Esophagus squamous epithelium (tissue), 5 donors: Measurements from ENCODE around the gene TMEM121. TPM values are rescaled to one million over a fixed set of nuclear protein-coding genes. Genes with fewer than 3 reads are reported as not detected.
"Not testable (repeated sequence)": the region's sequence is repeated elsewhere in the genome, so short reads cannot be mapped to it uniquely, and the experiment has no call there.

Experiments used
- DNase-seq: peaks from one replicate; lab custom pipeline; 2025; lab: John Stamatoyannopoulos, UW
- H3K27ac ChIP-seq, 4 donors: fragments of 200-600 bp; sonication (generic); one replicate each; pipeline ENCODE4 v1.5.1; 2016 to 2019; ENCODE audit warnings: mild to moderate bottlenecking in 1 of 4
- H3K27me3 ChIP-seq, 4 donors: fragments of 200-600 bp; sonication (generic); 1 replicate in 3 of 4; 2 replicates in 1 of 4; pipeline versions ENCODE4 v1.5.1 to v1.6.0; 2017 to 2021; ENCODE audit warnings: antibody characterized with exemption in 1 of 4
- H3K36me3 ChIP-seq, 3 donors: fragments of 200-600 bp; sonication (generic); one replicate each; pipeline ENCODE4 v1.5.1; 2016 to 2019
- H3K4me1 ChIP-seq, 3 donors: fragments of 200-600 bp; sonication (generic); one replicate each; pipeline ENCODE4 v1.5.1; 2017 to 2019
- H3K4me3 ChIP-seq, 4 donors: fragments of 200-600 bp; sonication (generic); 1 replicate in 3 of 4; 2 replicates in 1 of 4; pipeline ENCODE4 v1.5.1; 2016 to 2019; ENCODE audit warnings: mild to moderate bottlenecking in 2 of 4, moderate library complexity in 1 of 4
- H3K9me3 ChIP-seq, 3 donors: fragments of 200-600 bp; sonication (generic); one replicate each; pipeline ENCODE4 v1.5.1; 2016 to 2019
- POLR2A ChIP-seq, 4 donors: fragments of 450-650 bp; IDR thresholded peaks; one replicate each; pipeline ENCODE4 v1.6.1; 2017; ENCODE audit warnings: antibody characterized with exemption in 4 of 4, mild to moderate bottlenecking in 4 of 4, moderate library complexity in 3 of 4
- WGBS, 2 donors: methylation state at CpG; one replicate each; pipeline ENCODE4 v1.1.5; 2018; 5-methylcytosine and 5-hydroxymethylcytosine counted together
- intact Hi-C: fragments of 100-400 bp; cut with DNase I; formaldehyde crosslinking; loops from one replicate; pipeline ENCODE4 v1.15.0; 2022
- total RNA-seq, 4 donors: library from RNA; depleted of rRNA; stranded (reverse); fragments of >200 nt; gene quantifications; one replicate each; pipeline ENCODE4 v1.1.0, GENCODE V29; 2016
- TF ChIP-seq, protein P1 (sequence below), 6 experiments: fragments of 450-650 bp in 4 of 6; fragments of 200-600 bp in 2 of 6; sonication (generic) in 2 of 6; IDR thresholded peaks; one replicate each; pipeline ENCODE4 v1.5.1; 2016 to 2019; ENCODE audit warnings: antibody characterized with exemption in 6 of 6, mild to moderate bottlenecking in 4 of 6, moderate library complexity in 4 of 6
- donor health status: DM: yes; HTN: yes; CAD: no.

The TMEM121 gene
- total RNA-seq, 4 donors from 2014 or later: 0.61 to 2.1 (median 1.6) TPM

DNA sequence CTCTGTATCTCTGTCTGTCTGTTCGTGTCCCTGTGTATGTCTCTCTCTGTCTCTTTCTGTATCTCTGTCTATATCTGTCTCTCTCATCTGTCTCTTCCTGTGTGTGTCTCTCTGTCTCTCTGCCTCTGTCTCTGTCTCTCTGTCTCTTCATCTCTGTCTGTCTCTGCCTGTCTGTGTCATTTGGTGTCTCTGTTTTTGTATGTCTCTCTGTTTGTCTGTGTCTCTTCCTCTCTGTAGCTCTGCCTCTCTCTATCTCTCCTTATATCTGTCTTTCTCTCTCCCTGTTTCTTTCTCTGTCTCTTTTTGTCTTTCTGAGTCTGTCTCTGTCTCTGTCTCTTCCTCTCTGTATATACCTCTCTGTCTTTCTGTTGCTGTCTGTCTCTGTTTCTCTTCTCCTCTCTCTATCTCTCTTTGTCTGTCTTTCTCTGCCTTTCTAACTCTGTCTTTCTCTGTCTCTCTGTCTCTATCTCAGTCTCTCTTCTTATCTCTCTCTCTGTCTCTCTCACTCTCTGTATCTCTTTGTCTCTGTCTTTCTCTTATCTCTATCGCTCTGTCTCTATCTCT, 50.2 kb downstream of the TMEM121 start:
- no peak overlapping the region for H3K27ac ChIP-seq
- H3K36me3 ChIP-seq: no peaks in the 10 kb centered on the region
- H3K4me3 ChIP-seq: no peak overlapping the region
- intact Hi-C loops: no loop called here
- peaks cover 0 to 4% (median 0%) of the 10 kb centered on the region in 4 donors for H3K27me3 ChIP-seq
- no peak for DNase-seq
- H3K9me3 ChIP-seq: no peaks in the 10 kb centered on the region
- WGBS, 2 donors: 85 to 90% methylated on average over 2 of the region's 2 CpGs
- no peaks in the 10 kb centered on the region for H3K4me1 ChIP-seq
- TF ChIP-seq, protein P1, sequence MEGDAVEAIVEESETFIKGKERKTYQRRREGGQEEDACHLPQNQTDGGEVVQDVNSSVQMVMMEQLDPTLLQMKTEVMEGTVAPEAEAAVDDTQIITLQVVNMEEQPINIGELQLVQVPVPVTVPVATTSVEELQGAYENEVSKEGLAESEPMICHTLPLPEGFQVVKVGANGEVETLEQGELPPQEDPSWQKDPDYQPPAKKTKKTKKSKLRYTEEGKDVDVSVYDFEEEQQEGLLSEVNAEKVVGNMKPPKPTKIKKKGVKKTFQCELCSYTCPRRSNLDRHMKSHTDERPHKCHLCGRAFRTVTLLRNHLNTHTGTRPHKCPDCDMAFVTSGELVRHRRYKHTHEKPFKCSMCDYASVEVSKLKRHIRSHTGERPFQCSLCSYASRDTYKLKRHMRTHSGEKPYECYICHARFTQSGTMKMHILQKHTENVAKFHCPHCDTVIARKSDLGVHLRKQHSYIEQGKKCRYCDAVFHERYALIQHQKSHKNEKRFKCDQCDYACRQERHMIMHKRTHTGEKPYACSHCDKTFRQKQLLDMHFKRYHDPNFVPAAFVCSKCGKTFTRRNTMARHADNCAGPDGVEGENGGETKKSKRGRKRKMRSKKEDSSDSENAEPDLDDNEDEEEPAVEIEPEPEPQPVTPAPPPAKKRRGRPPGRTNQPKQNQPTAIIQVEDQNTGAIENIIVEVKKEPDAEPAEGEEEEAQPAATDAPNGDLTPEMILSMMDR (IDR thresholded peaks at IDR 0.05): no peak
- TF ChIP-seq POLR2A (IDR thresholded peaks at IDR 0.05): no peak

DNA sequence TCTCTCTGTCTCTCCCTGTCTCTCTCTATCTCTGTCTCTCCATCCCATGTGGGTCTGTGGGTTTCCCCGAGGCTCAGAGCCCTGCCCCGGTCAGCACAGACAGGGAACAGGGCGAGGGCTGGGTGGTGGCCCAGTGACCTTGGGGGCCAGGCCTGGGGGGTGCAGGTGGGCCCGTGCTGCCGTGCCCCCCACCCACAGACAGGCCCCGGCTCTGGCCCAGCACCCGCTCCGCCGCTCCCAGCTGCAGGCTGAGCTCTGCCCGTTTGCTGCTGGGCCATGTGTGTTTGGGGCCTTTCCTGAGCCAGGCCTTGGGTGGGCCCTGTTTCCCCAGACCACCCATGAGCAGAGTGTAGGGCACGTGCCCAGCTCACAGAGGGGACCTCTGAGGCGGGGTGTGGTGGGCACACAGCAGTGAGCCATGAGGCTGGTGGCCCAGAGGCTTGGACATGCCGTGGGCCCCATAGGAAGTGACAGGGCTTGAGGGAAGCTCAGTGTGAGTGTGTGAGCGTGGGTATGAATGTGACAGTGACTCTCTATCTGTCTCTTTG, 51.0 kb downstream of the TMEM121 start:
- no peak overlapping the region for H3K27ac ChIP-seq
- 70 to 73% methylated on average over 1 to 5 of the region's 14 CpGs for WGBS, 2 donors

DNA sequence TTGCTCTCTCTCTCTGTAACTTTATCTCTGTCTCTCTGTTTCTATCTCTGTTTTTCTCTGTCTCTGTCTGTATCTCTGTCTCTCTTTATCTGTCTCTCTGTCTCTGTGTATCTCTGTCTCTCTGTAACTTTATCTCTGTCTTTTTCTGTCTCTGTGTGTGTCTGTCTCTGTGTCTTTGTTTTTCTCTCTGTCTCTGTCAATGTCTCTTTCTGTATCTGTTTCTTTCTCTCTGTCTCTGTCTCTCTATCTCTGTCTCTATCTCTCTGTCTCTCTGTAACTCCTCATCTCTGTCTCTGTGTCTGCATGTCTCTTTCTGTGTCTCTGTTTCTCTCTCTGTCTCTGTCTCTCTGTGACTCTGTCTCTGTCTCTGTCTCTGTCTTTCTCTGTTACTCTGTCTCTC, 51.7 kb downstream of the TMEM121 start:
- peaks cover 0 to 4% (median 0%) of the 10 kb centered on the region in 4 donors for H3K27me3 ChIP-seq
- H3K27ac ChIP-seq: no peak overlapping the region
- no peak for DNase-seq
- H3K36me3 ChIP-seq: no peaks in the 10 kb centered on the region
- H3K4me3 ChIP-seq: no peak overlapping the region
- intact Hi-C loops: no loop called here
- H3K4me1 ChIP-seq: no peaks in the 10 kb centered on the region
- TF ChIP-seq POLR2A (IDR thresholded peaks at IDR 0.05): no peak
- TF ChIP-seq, protein P1 (IDR thresholded peaks at IDR 0.05): no peak
- H3K9me3 ChIP-seq: no peaks in the 10 kb centered on the region

More for the DNA sequence above, 51.0 kb downstream of the TMEM121 start:
- intact Hi-C loops: no loop called here
- Histone ChIP-seq H3K27me3 (peaks cover 0 to 4% (median 0%) of the 10 kb centered on the region in 4 donors), H3K4me1 (no peaks in the 10 kb centered on the region), H3K9me3 (no peaks in the 10 kb centered on the region), H3K4me3 (no peak overlapping the region), H3K36me3 (no peaks in the 10 kb centered on the region)
- TF ChIP-seq POLR2A (IDR thresholded peaks at IDR 0.05): no peak
- TF ChIP-seq, protein P1 (IDR thresholded peaks at IDR 0.05): no peak
- DNase-seq: no peak

DNA sequence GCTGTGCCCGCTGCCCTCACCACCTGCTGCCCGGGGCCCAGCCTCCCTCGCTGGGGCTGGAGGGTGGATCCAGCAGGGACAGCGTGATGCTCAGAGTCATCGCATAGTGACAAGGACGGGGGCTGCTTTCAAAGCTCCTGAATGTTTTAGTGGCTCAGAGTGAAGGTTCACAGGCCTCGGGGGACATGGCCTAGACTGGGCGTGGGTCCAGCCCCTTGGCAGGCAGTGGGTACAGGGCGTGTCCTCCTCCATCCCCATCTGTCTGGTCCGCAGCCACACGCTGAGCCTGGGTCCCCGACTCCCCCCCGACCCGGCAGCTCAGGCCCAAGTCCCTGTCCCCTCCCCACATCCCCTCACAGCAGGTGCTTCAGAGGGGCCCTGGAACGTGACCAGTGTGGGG, 52.8 kb downstream of the TMEM121 start:
- WGBS, 2 donors: no CpG with 5 or more reads among the region's 15 CpGs
- H3K4me3 ChIP-seq, intact Hi-C loops, H3K27me3 ChIP-seq, DNase-seq, H3K27ac ChIP-seq, H3K4me1 ChIP-seq, H3K36me3 ChIP-seq, H3K9me3 ChIP-seq: not testable (repeated sequence)

Other genes with a start within 250 kb of the TMEM121 start
- 10 to 100 TPM; 22.2 to 37.9 (median 26.2) TPM for gene BRF1, start 225.6 kb upstream of the TMEM121 start, total RNA-seq
- 10 to 100 TPM; 20.2 to 42.3 (median 30.9) TPM for gene PACS2, start 211.8 kb upstream of the TMEM121 start, total RNA-seq
- under 1 TPM in 1 of 4 donors, not detected in 3; 0.57 TPM for gene TEX22, start 128.0 kb upstream of the TMEM121 start, total RNA-seq
- 10 to 100 TPM; 19.9 to 64.7 (median 39.6) TPM for gene MTA1, start 106.8 kb upstream of the TMEM121 start, total RNA-seq
- gene CRIP2, start 51.8 kb upstream of the TMEM121 start, total RNA-seq: 100 to 1,000 TPM in 2 of 4 donors, 10 to 100 TPM in 2; 44.2 to 118 (median 80.7) TPM
- 10 to 100 TPM in 3 of 4 donors, 1 to 10 TPM in 1; 8.2 to 35.6 (median 24.7) TPM for gene CRIP1, start 39.7 kb upstream of the TMEM121 start, total RNA-seq
- 10 to 100 TPM in 1 of 4 donors, 1 to 10 TPM in 3; 7.1 to 12.8 (median 7.6) TPM for gene TEDC1, start 35.3 kb upstream of the TMEM121 start, total RNA-seq